GM21786 (cell line): ENCODE data around the gene MOV10L1.

Experiments used
- ATAC-seq: cut with Tn5 transposase; IDR thresholded peaks from one replicate; pipeline ENCODE4 v1.9.1; 2021; ENCODE audit not compliant: unreplicated experiment

MOV10L1 gene

DNA sequence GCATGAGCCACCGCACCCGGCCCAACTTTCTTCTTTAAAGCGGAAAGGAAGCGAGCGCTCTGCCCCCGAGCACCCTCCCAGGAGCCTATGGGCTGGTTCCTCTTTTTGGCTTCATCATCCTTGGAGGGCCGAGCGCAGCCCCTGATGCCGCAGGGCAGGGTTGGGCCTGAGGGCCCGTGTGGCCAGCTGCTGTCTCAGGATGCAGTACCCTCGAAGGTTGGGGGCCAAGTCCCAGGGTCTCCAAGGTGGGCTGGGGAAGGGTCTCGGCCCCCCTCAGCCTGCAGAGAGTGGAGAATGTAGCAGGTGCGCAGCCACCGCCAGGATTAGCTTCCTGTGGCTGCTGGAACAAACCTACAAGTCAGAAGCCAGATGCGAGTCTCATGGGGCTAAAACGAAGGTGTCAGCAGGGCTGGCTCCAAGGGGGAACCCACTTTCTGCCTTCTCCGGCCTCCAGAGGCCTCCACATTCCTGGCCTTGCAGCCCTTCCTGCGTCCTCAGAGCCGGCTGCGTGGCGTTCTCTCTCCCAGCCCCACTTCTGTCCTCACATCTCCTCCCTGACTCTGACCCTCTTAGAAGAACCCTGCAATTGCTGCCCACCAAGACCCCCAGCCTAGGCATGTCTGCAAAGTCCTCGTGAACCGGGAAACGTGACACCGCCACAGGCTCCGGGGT is 83.6 kb downstream of the MOV10L1 start:
- no peak for ATAC-seq

DNA sequence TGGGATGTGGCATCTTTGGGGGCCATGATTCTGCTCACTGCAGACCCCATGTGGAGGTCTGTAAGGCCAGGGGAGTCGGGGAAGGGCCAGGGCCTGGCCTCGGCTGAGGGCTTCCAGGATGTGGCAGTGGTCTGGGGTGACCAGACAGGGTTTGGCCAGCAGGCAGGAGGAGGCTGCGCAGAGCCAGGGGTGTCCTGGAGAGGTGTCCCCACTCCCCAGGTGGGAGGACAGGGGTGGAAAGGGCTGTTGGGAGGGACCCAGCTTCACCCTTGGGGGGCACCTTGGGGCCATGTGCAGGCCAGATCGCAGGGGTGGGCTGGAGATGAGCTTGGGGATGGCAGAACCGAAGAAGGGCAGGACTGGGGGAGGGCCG is 84.2 kb downstream of the MOV10L1 start:
- ATAC-seq = no peak

DNA sequence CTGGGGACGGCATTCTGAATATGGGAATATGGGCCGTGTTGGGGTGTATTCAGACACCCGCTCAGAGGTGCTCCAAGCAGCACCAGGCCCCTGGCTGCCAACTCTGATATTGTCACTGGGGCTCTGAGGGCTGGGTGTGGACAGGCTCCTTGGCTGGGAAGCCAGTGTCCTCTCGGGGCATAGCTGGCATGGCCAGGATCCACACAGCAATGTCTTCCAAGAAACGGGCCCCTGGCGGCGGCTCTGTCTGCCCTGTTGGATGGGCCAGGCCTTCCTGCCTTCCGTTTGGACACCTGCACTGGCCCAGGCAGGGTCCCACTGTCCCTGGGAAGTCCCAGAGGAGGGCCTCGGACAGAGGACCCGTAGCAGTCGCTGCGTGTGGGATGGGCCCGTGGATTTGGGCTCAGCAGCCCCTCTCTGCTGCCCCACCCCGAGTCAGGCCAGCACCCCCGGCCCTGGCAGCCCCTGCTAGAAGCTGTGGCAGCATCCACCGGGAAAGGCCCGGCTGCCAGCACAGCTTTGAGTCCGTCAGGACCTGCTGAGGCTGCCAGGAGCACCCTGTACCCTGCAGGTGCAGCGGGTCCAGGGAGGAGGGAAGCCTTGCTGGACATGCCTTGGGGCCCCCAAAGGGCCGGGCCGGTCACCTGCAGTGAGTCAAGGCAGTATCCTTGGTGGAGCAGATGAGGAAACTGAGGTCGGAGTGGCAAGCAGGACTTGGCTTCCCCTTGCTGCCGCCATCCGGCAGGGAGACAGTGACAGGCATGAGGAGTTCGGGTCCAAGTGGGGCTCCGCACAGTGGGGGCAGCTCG is 84.8 kb downstream of the MOV10L1 start:
- no peak for ATAC-seq

DNA sequence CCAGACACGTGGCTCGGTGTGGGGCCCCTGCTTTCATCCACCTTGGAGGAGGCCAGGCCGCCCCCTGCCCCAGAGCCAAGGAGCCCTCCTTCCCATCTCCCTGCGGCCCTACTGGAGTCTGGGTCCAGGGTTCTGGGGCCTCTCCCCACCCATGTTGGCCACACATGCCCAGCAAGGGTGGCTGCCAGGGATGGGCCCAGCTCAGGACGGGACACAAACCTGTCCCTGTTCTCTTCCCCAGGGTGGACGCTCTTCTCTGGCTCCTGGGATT is 85.3 kb downstream of the MOV10L1 start:
- ATAC-seq = no peak

DNA sequence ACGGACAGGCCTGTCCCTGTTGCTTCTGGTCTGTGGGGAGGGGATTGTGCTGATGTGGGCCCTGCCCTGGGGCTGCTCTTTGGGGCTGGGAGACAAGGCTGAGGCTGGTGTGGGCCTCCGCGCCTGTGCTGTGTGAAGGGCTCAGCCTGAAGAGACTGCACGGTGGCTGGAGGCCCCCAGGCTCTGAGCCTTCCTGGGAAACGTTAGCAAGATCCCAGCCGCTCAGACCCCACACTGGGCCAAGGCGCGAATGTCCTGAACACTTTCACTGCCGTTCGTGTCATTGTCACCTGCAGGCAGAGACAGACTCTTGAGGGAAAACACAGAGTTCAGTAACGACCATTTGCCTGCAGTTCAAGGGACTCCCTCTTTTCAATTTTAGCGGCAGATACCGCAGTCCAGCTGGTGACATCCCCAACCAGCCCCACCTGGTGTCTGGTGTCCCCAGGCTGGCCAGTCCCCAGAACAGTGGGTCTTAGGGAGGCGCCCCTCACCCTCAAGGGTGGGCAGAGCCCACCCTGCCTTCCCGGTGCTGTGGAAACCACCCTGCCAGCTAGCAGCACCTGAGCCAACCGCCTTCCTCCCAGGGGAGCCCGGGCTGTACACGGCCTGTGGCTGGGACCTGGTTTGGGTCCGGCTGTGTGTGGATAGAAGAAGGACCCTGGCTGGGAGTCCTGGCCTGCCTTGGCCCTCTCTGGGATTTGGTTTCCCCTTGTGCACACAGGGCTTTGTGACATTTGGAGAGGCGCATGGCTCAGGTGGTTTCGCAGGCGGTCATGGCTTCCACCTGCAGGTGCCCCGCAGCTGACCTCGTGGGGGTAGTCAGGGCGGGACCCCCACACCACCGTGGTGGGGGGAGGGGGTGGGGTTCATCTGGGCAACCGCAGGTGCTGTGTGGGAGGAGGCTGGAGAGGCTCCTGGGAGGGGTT is 86.4 kb downstream of the MOV10L1 start:
- no peak for ATAC-seq

DNA sequence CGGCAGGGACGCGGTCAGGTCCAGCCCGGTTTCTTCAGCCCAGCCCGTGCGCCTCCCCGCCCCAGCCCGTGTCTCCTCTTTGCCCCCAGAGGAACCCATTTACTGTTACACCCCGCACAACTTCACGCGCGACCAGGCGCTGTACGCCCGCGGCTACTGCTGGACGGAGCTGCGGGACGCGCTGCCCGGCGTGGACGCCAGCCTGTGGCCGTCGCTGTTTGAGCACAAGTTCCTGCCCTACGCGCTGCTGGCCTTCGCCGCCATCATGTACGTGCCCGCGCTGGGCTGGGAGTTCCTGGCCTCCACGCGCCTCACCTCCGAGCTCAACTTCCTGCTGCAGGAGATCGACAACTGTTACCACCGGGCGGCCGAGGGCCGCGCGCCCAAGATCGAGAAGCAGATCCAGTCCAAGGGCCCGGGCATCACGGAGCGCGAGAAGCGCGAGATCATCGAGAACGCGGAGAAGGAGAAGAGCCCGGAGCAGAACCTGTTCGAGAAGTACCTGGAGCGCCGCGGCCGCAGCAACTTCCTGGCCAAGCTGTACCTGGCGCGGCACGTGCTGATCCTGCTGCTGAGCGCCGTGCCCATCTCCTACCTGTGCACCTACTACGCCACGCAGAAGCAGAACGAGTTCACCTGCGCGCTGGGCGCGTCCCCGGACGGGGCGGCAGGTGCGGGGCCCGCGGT is 87.2 kb downstream of the MOV10L1 start:
- ATAC-seq = no peak

DNA sequence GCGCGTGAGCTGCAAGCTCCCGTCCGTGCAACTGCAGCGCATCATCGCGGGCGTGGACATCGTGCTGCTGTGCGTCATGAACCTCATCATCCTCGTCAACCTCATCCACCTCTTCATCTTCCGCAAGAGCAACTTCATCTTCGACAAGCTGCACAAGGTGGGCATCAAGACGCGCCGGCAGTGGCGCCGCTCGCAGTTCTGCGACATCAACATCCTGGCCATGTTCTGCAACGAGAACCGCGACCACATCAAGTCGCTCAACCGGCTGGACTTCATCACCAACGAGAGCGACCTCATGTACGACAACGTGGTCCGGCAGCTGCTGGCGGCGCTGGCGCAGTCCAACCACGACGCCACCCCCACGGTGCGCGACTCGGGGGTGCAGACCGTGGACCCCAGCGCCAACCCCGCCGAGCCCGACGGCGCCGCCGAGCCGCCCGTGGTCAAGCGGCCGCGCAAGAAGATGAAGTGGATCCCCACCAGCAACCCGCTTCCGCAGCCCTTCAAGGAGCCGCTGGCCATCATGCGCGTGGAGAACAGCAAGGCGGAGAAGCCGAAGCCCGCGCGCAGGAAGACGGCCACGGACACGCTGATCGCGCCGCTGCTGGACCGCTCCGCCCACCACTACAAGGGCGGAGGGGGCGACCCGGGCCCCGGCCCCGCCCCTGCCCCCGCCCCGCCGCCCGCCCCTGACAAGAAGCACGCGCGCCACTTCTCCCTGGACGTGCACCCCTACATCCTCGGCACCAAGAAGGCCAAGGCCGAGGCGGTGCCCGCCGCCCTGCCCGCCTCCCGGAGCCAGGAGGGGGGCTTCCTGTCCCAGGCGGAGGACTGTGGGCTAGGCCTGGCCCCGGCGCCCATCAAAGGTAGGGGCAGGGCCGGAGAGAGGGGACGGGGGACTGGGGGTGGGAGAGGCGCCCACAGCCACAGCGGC is 88.0 kb downstream of the MOV10L1 start:
- ATAC-seq = no peak

DNA sequence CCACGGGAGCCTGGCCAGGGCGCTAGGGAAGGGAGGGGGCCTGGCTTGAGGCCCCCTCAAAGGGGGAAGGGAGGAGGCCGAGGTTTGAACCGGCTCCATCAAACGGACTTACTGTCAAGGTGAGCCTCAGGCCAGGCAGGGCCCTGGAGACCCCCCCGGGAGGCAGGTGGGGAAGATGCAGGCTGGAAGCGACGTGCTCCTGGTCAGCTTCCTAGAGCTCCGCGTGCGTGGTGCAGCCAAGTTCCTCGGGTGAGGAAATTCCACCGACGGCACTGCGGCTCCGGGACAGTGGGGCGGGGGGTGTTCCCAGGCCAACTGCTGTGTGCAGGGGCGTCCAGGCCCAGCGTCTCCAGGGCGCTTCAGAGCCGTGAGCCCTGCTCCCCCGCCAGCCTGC is 88.7 kb downstream of the MOV10L1 start:
- ATAC-seq = no peak

DNA sequence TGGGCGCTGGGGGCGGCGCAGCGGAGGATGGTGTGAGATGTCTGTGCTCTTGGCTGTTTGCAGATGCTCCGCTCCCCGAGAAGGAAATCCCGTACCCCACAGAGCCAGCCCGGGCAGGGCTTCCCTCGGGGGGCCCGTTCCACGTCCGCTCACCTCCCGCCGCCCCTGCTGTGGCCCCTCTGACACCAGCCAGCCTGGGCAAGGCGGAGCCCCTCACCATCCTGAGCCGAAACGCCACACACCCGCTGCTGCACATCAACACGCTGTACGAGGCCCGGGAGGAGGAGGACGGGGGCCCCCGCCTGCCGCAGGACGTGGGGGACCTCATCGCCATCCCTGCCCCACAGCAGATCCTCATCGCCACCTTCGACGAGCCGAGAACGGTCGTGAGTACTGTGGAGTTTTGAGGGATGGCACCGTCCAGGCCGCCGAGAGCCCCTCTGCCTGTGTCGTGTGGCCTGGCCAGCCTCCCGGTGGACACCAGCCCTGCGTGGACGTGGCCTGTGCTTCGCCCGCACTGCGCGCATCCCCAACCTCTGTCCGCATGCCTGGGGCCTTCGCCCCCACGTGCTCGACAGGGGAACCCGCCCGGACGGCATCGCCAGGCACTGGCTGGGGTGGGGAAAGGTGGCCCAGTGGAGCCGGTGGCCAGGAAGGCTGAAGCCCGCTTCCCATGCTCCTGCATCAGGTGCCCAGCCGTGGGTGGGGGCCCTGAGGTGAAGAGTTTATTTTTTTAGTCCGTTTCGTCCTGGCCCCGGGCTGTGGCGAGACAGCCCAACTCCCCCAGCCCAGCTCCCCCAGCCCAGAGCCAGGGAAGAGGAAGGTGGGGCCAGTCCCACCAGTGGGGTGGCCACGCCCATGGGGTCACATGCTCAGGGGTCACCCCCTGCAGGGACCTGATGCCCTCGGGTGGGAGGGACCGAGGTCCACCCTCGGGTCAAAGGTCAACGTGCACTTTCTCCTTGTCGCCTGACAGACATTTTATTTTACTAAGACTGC is 89.4 kb downstream of the MOV10L1 start:
- no peak for ATAC-seq

DNA sequence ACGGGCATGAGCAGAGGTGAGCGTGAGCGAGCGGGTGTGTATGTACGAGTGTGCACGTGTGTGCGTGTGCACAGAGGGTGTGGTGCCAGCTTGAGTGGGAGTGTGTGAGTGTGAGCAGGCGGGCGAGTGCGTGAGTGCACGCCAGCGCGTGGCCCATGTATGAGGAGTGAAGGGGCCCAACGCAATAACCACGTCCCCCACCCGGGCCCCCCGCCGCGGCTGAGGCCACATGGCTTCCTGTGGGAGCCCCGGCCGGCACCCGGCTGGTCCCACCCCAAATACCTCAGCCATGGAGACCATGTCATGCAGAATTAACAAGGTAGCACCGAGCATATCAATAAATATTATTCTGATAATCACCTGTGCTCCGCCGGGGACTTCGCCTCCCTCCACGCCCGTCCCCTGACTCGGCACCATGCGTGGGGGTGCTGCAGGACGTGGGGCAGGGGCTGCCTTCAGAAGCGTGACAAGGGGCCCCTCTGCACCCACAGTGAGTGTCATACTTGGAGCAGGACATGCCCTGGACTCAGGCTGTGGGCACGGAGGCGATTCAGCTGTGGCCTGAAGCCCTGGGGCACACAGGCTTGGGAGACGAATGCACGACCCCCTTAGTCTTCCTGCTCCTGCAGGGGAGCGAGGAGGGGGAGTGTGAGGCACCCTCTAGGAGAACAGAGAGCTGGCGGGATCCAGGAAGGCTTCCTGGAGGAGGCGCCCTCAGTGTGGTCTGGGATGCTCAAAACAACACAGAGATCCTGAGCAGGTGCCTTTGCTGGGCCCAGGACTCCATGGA is 90.3 kb downstream of the MOV10L1 start:
- no peak for ATAC-seq

DNA sequence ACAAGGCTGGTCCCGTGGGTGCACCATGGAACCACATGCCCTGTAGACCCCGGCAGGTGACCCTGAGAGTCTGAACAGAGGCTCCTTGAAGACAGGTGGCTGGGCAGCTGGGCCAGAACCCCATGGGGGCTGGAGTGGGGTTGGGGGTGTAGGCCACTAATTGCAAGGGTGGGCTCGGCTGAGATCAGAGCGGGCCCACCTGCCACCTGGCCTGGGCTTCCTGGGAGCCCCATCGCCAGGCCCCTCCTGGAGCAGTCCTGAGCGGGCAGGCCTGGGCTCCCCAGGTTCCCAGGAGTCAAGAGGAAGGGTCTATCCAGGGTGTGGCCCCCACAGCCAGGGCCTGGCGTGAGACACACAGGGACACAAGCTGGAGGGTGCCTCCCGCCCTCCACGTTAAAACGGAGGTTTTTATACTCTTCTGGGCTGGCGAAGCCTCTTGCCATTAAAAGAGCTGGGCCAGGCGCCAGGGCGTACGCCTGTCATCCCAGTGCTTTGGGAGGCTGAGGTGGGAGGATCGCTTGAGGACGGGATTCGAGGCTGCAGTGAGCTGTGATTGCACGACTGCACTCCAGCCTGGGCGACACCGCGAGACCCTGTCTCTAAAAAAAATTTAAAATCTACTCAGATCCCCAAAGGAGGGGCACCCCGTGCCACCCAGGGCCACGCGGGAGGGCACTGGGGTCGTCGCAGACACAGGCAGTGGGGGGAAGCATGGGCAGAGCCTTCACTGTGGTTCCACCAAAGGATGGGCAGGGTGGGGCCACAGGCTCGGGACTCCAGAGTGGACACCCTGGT is 91.1 kb downstream of the MOV10L1 start:
- no peak for ATAC-seq

DNA sequence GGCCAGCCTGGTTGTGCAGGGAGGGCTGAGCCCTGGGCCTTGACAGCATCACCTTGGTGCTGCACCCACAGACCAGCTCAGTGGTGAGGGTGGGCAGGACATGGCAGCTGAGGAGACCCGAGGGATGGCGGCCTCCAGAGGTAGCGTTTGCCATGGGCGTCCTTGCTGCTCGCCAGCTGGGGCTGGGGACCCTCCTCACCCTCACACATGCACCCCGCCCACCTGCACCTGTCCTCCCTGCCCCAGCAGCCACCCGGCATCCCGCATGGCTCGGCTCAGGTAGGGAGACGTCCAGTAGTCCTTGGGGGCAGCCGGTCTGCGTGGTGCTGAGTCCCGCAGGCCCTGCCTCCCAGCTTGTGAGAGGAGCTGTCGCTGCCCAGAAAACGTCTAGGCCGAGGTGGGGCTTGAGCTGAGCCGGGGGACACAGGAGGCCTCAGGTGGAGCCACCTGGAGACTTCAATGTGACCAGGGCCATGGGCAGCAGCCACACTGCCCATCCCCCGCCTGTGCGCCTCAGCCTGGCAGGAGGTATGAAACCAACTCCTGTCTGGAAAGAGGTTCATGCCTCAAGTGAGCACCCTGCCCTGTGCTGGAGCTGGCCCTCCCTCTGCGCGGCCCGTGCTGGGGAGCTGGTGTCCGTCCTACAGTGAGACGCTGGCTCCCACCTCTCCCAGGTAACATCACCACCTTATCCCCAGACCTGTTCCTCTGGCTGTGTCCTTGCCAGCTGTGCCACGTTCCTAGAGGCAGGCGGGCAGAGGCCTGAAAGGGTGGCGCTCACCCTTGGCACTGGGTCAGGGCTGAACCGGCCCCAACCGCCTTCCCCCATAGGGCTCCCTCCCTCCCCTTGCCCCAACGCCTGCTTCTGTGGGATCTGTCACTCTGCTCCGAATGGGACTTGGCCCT is 92.6 kb downstream of the MOV10L1 start:
- no peak for ATAC-seq

DNA sequence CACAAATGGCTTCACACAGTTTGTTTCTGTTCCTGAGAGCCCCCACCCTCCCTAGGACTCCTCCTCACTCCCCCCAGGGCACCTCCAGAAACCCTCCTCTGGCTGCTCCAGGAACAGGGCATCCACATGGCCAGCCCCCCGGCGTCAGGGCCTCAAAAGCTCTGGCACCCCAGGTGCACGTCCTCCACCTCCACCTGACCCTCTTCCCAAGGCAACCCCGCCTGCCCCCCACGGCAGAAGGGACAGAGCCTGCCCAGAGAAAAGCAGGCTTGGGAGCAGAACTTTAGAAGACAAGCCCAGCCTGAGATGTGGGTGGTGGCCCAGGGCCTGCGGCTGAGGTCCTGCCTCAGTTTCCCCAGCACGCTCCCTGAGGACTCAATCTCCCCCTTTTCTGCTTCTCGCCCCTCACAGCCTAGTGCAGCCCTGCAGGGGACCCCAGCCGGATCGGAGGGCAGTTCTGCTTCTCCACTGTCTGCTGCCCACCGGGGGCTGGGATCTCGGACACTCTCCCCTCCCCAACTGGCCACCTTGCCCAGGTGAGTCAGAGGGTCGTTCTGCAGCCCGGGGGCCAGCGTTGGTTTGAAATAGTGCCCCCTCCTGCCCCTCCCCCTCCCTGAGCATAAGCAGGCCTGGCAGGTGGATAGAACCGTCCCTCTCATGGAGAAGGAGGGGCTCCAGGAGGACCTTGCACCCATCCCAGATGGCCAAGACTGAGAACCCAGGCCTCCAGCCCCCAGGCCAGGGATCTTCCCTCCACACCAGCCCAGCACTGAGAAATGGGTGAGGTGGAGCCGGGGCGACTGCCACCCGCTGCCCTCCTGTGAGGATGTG is 93.5 kb downstream of the MOV10L1 start:
- no peak for ATAC-seq

DNA sequence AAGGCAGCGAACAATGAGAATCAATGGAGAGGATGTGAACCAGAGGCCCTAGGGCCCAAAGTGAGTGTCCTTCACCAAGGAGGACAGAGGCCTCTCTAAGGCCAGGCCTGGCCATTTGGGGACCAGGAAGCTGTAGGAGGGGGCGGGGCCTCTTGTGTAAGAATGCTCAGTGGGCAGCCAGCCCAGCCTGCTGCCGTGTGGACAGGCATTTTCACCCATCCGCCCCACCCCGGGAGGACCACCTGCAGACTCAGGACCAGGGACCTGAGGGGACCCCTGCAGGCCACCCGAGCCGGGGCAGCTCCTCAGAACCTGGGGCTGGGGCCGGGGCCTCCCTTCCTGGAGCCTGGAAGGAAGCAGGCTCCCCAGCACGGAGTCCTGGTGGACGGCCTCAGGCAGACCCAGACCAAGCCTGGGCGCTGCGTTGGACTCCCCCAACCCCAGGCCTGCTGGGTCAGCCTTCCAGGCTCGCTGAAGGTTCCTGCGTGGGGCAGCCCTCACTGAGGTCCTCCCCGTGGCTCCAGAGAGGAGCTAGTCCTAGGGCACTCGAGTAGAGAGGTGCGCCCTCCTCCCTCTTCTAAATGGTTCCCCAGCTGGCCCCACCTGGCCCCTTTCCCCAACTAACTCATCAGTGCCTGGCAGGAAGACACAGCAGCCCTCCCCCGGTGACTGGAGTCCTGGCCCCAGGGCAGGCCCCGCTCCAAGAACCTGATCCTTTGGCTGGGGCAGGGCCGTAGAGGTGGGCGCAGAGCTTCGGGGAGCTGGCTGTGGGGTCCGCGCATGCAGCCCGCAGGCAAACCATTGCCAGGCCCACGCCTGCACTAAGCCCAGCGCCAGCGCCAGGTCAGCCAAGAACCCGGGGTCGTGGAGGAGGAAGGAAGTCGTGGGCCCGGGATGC is 94.4 kb downstream of the MOV10L1 start:
- no peak for ATAC-seq
